ENCODE results near the gene DNAJC5.

The DNAJC5 gene

DNA sequence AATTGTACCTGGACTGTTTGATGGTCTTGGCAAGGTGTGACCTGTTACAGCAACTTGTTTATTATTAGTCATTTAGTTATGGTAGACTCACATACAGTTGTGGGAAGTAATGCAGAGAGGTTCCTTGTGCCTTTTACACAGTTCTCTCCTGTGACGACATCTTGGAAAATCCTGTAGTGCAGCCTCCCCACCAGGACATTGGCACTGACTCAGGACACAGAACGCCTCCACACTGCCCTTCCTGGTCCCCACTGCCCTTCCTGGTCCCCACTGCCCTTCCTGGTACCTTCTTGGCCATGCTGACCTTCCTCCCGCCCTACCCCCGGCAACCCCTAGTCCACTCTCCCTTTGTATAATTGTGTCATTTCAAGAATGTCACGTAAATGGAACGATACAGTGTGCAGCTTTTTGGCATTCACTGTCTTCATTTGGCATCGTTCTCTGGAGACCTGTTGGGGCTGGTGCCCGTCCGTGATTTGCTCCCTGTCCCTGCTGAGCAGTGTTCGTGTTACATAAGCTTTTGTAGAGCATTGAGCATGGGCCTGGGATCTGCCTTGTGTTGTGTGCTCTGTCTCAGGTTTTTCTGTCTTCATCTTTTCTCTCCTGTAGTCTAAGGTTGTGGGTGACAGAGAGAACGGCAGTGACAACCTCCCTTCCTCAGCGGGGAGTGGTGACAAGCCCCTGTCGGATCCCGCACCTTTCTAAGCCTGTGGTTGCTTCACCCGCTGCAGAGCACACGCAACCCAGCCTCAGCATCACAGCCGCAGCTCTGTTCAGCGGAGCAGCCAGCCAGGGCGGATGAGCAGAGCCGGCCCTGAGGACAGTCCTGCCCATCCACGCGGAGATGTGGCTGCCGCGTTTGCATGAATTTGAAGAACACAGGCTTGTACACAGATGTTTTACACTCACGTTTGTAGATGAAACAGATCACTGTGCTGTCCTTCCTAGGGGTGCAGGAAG, 5.4 kb upstream of the DNAJC5 start:
- no peaks in the 10 kb centered on the region for H3K79me2 ChIP-seq (ENCODE audit: insufficient read depth, low read length)
- no peak overlapping the region for H3K4me3 ChIP-seq (ENCODE audit: insufficient read depth, low read length, poor library complexity, severe bottlenecking)
- H4K20me1 ChIP-seq (ENCODE audit: low read depth, low read length): no peaks in the 10 kb centered on the region
- H3K27me3 ChIP-seq (ENCODE audit: low read length): no peaks in the 10 kb centered on the region
- H3K9me2 ChIP-seq (replicated peaks; ENCODE audit: insufficient read depth, low read length): no peaks in the 10 kb centered on the region
- no peak overlapping the region for H3K27ac ChIP-seq (ENCODE audit: low read depth, low read length)
- TF ChIP-seq EZH2phosphoT487 (conservative IDR thresholded peaks at IDR 0.05; ENCODE audit: low read length): no peak
- TF ChIP-seq, protein P1, sequence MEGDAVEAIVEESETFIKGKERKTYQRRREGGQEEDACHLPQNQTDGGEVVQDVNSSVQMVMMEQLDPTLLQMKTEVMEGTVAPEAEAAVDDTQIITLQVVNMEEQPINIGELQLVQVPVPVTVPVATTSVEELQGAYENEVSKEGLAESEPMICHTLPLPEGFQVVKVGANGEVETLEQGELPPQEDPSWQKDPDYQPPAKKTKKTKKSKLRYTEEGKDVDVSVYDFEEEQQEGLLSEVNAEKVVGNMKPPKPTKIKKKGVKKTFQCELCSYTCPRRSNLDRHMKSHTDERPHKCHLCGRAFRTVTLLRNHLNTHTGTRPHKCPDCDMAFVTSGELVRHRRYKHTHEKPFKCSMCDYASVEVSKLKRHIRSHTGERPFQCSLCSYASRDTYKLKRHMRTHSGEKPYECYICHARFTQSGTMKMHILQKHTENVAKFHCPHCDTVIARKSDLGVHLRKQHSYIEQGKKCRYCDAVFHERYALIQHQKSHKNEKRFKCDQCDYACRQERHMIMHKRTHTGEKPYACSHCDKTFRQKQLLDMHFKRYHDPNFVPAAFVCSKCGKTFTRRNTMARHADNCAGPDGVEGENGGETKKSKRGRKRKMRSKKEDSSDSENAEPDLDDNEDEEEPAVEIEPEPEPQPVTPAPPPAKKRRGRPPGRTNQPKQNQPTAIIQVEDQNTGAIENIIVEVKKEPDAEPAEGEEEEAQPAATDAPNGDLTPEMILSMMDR (IDR thresholded peaks at IDR 0.05; ENCODE audit: insufficient read depth, low read length, poor library complexity, severe bottlenecking): no peak
- no peaks in the 10 kb centered on the region for H3K9me3 ChIP-seq (ENCODE audit: insufficient read depth, low read length)
- no peaks in the 10 kb centered on the region for H3K36me3 ChIP-seq (ENCODE audit: low read length)
- no peak overlapping the region for H3K9ac ChIP-seq (ENCODE audit: low read length)
- H3K4me2 ChIP-seq (ENCODE audit: low read depth, low read length, poor library complexity, severe bottlenecking): no peak overlapping the region
- 0 out of 2 replicates have a peak, but pooled peaks cover 4% of the 10 kb centered on the region for H3F3A ChIP-seq (ENCODE audit: insufficient read depth)
- H2AFZ ChIP-seq (ENCODE audit: low read depth, low read length, severe bottlenecking): no peak overlapping the region

DNA sequence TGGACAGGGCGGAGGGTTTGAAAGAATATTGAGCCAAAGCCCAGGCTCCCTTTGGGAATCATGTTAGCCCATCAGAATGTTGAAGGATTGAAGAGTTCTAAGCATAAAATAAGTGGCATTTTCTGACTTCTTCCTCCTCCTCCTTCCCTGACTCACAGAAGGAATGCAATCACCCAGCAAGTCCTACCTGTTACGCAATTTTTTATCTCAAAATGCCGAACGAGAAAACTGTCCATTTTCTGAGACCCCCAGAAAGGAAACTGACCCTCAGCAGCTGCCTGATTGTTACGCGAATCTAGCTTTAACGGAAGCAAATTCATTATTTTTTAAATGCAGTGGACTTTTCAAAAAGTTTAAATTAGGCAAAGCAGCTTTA, 4.7 kb upstream of the DNAJC5 start:
- Histone ChIP-seq H3K79me2 (ENCODE audit: insufficient read depth, low read length) (no peaks in the 10 kb centered on the region), H4K20me1 (ENCODE audit: low read depth, low read length) (no peaks in the 10 kb centered on the region), H3K9me2 (replicated peaks; ENCODE audit: insufficient read depth, low read length) (no peaks in the 10 kb centered on the region), H3K27ac (ENCODE audit: low read depth, low read length) (no peak overlapping the region), H3K4me3 (ENCODE audit: insufficient read depth, low read length, poor library complexity, severe bottlenecking) (no peak overlapping the region), H2AFZ (ENCODE audit: low read depth, low read length, severe bottlenecking) (no peak overlapping the region), H3K9me3 (ENCODE audit: insufficient read depth, low read length) (no peaks in the 10 kb centered on the region), H3K36me3 (ENCODE audit: low read length) (no peaks in the 10 kb centered on the region), H3F3A (ENCODE audit: insufficient read depth) (0 out of 2 replicates have a peak, but pooled peaks cover 4% of the 10 kb centered on the region), H3K9ac (ENCODE audit: low read length) (no peak overlapping the region), H3K27me3 (ENCODE audit: low read length) (no peaks in the 10 kb centered on the region), H3K4me2 (ENCODE audit: low read depth, low read length, poor library complexity, severe bottlenecking) (no peak overlapping the region)
- no peak for TF ChIP-seq EZH2phosphoT487 (conservative IDR thresholded peaks at IDR 0.05; ENCODE audit: low read length)
- TF ChIP-seq, protein P1 (IDR thresholded peaks at IDR 0.05; ENCODE audit: insufficient read depth, low read length, poor library complexity, severe bottlenecking): no peak

DNA sequence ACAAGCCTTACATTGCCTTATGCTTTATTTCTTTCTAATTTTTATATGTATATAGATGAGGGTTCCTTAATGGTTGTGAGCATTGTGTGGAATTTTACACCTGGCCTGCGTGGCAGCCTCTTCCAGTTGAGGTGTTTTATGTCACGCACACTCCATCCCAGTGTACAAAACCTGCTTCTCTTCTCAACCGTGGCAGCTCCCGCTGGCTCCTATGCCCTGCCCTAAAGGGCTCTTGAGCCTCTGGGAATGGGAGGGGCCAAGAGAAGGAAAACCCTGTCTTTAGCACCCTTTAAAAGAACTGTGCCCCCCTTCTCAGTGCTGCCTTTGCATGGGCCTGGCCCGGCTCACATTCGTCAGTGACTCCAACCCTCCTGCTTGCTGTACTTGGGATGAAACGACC, 4.3 kb upstream of the DNAJC5 start:
- Histone ChIP-seq H2AFZ (ENCODE audit: low read depth, low read length, severe bottlenecking) (no peak overlapping the region), H3K27me3 (ENCODE audit: low read length) (no peaks in the 10 kb centered on the region), H3K27ac (ENCODE audit: low read depth, low read length) (no peak overlapping the region), H3K9me2 (replicated peaks; ENCODE audit: insufficient read depth, low read length) (no peaks in the 10 kb centered on the region), H3F3A (ENCODE audit: insufficient read depth) (peaks cover 5% of the 10 kb centered on the region; the same call in 1 of the 2 replicates), H3K79me2 (ENCODE audit: insufficient read depth, low read length) (peaks cover 2% of the 10 kb centered on the region), H3K9ac (ENCODE audit: low read length) (no peak overlapping the region), H3K4me3 (ENCODE audit: insufficient read depth, low read length, poor library complexity, severe bottlenecking) (no peak overlapping the region), H3K4me2 (ENCODE audit: low read depth, low read length, poor library complexity, severe bottlenecking) (no peak overlapping the region), H3K9me3 (ENCODE audit: insufficient read depth, low read length) (no peaks in the 10 kb centered on the region), H4K20me1 (ENCODE audit: low read depth, low read length) (no peaks in the 10 kb centered on the region), H3K36me3 (ENCODE audit: low read length) (no peaks in the 10 kb centered on the region)
- TF ChIP-seq, protein P1 (IDR thresholded peaks at IDR 0.05; ENCODE audit: insufficient read depth, low read length, poor library complexity, severe bottlenecking): no peak
- no peak for TF ChIP-seq EZH2phosphoT487 (conservative IDR thresholded peaks at IDR 0.05; ENCODE audit: low read length)

Data from SU-DHL-6 (cell line).